ENCODE data around the gene TMEM250. TPM values are rescaled to one million over a fixed set of nuclear protein-coding genes. Genes with fewer than 3 reads are reported as not detected.

Gene TMEM250
- total RNA-seq, 6 experiments from 2014 or later: 12.4 to 29.7 (median 15.4) TPM

DNA sequence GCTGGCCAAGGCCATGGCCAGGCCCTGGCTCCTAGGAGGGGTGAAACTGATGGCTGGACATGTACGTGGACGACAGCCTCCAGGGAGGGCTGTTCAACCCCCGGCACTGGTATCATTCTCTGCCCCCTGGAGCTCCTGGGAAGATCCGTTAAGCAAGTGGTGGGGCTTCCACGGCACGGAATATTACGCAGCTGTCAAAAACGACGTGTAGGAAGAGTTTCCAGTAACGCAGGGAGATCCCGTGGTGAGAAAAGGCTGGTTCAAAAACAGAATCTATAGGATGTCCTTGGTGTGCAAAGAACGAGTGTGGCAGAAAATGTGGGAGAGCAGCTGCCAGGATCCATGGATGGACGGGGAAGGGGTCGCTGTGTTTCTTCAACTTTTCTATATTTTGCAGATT is 36.3 kb upstream of the TMEM250 start:
- ATAC-seq (no peak), DNase-seq (no peak)
- no peaks in the 10 kb centered on the region for H3K27me3 ChIP-seq
- H3K9me3 ChIP-seq: no peaks in the 10 kb centered on the region
- no peaks in the 10 kb centered on the region for H3K4me1 ChIP-seq
- WGBS (ENCODE audit: insufficient coverage, low coverage, low lambda C conversion rate, missing lambda C conversion rate): 73% methylated on average over 13 of the region's 14 CpGs
- intact Hi-C loops (cut with DNase I): no loop called here
- H3K36me3 ChIP-seq: no peaks in the 10 kb centered on the region
- H3K4me3 ChIP-seq: no peak overlapping the region
- H3K27ac ChIP-seq: no peak overlapping the region
- TF ChIP-seq, protein P1, sequence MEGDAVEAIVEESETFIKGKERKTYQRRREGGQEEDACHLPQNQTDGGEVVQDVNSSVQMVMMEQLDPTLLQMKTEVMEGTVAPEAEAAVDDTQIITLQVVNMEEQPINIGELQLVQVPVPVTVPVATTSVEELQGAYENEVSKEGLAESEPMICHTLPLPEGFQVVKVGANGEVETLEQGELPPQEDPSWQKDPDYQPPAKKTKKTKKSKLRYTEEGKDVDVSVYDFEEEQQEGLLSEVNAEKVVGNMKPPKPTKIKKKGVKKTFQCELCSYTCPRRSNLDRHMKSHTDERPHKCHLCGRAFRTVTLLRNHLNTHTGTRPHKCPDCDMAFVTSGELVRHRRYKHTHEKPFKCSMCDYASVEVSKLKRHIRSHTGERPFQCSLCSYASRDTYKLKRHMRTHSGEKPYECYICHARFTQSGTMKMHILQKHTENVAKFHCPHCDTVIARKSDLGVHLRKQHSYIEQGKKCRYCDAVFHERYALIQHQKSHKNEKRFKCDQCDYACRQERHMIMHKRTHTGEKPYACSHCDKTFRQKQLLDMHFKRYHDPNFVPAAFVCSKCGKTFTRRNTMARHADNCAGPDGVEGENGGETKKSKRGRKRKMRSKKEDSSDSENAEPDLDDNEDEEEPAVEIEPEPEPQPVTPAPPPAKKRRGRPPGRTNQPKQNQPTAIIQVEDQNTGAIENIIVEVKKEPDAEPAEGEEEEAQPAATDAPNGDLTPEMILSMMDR (IDR thresholded peaks at IDR 0.05): no peak
- TF ChIP-seq POLR2A (IDR thresholded peaks at IDR 0.05): no peak

DNA sequence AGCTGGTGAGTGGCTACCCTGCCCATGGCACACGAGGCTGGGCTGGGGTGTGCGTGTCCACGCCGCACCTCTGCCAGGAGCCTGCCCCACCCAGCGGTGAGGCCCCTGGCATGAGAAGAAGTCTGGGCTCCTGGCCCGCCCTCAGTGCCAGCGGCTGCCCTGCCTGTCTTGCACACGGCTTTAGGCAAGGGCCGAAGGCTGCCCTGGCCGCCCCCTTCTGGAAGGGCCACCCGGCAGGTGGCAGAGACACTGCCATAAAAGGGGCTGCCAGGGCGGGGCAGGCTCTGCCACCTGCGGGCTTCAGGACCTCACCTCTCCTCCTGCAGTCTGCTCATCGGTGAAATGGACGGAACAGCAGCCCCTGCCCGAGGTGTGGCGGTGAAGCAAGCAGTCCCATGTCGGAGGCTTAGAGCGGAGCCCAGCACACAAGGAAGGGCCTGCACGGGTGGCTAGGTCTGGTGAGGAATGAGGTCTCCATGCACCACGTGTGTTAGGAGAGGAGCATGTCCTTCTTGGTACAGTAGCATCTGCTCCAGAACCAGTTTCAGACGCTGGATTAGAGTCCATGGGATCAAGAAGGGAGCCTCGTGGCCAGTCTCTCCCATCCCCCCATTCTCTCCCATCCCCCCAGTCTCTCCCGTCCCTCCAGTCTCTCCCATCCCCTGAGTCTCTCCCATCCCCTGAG is 34.8 kb upstream of the TMEM250 start:
- H3K27ac ChIP-seq: no peak overlapping the region
- H3K36me3 ChIP-seq: no peaks in the 10 kb centered on the region
- H3K4me3 ChIP-seq: no peak overlapping the region
- no peak for ATAC-seq
- H3K9me3 ChIP-seq: no peaks in the 10 kb centered on the region
- WGBS (ENCODE audit: insufficient coverage, low coverage, low lambda C conversion rate, missing lambda C conversion rate): 64% methylated on average over 11 of the region's 24 CpGs
- TF ChIP-seq POLR2A (IDR thresholded peaks at IDR 0.05): no peak
- TF ChIP-seq, protein P1 (IDR thresholded peaks at IDR 0.05): no peak
- H3K4me1 ChIP-seq: no peaks in the 10 kb centered on the region
- intact Hi-C loops (cut with DNase I): no loop called here
- no peaks in the 10 kb centered on the region for H3K27me3 ChIP-seq
- no peak for DNase-seq

DNA sequence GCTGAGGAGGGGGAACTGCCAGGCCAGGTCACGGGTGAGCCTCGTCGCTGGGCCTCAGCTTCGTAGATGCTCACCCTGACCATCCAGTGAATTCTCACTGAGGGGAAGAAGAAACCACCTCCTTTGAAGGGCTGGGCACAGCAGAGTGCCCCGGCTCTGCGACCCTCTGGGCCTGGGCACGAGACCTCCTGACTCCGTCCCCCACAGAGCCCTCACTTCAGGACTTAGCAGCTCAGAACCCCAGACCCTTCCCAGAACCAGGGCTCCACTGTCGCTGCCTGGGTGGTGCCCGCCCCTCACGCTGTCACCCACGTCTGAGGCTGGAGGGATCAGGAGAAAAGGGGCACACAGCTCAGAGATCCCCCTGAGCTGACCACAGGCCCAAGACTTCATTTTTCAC is 34.3 kb upstream of the TMEM250 start:
- intact Hi-C loops (cut with DNase I): no loop called here
- DNase-seq: no peak

DNA sequence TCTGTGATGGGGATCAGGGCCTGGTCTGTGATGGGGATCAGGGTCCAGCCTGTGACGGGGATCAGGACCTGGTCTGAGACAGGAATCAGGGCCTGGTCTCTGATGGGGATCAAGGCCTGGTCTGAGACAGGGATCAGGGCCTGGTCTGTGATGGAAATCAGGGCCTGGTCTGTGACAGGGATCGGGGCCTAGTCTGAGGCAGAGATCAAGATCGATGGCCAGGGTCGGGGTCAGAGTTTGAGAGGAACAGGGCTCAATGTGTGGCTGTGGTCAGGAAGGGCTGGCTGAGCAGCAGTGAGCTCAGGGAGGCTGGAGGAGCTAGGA is 33.8 kb upstream of the TMEM250 start:
- Histone ChIP-seq H3K4me3 (no peak overlapping the region), H3K9me3 (no peaks in the 10 kb centered on the region), H3K27me3 (no peaks in the 10 kb centered on the region), H3K36me3 (no peaks in the 10 kb centered on the region), H3K4me1 (no peaks in the 10 kb centered on the region), H3K27ac (no peak overlapping the region)
- WGBS (ENCODE audit: insufficient coverage, low coverage, low lambda C conversion rate, missing lambda C conversion rate): 60% methylated on average over 2 of the region's 4 CpGs
- no peak for ATAC-seq
- intact Hi-C loops (cut with DNase I): no loop called here
- TF ChIP-seq POLR2A (IDR thresholded peaks at IDR 0.05): no peak
- TF ChIP-seq, protein P1 (IDR thresholded peaks at IDR 0.05): no peak
- no peak for DNase-seq

More for the DNA sequence above, 34.3 kb upstream of the TMEM250 start:
- H3K27me3 ChIP-seq: no peaks in the 10 kb centered on the region
- 93% methylated on average over 3 of the region's 12 CpGs for WGBS (ENCODE audit: insufficient coverage, low coverage, low lambda C conversion rate, missing lambda C conversion rate)
- H3K36me3 ChIP-seq: no peaks in the 10 kb centered on the region
- TF ChIP-seq, protein P1 (IDR thresholded peaks at IDR 0.05): no peak
- TF ChIP-seq POLR2A (IDR thresholded peaks at IDR 0.05): no peak
- H3K4me3 ChIP-seq: no peak overlapping the region
- no peaks in the 10 kb centered on the region for H3K4me1 ChIP-seq
- no peak overlapping the region for H3K27ac ChIP-seq
- ATAC-seq: no peak
- no peaks in the 10 kb centered on the region for H3K9me3 ChIP-seq

All from right lobe of liver (tissue), 6 donors.